ENCODE results near the gene ATP6AP1.

The ATP6AP1 gene

DNA sequence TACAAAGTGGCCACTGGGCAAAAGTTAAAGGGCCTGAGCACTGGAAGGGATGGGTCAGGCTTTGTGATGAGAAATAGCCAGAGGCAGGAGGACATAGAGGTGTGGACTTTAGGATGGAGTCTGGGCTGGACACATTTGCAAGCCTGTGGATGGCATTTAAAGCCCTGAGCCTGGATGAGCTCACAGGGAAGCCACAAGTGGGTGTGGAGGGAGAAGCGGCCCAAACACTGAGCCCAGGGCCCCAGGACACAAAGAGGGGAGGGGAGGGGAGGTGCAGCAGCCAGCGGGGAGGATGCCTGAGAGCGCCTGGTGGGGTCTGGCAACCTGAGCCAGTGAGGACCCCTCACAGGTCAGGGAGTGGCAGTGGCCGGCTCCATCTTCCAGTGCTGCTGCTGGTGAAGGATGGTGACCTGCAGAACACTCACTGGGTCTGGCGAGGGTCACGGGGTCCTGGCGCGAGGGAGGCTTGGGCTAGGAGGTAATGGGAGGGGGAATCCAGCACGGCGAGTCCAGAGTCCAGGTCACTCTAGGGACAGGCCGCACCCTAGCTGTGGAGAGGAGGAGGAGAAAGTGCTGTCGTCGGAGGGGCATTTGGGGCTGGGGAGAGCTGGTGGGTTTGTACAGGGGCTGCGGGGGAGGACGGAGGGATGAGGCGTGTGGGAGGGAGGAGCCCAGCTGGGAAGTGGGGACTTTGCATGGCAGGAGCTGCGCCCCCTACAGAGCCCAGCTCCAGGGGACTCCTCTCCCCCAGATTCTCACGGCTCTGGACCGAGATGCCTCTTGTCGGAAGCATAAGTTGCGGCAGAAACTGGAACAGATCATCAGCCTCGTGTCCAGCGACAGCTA is 43.6 kb downstream of the ATP6AP1 start:
- no peak for DNase-seq (ENCODE audit: low spot score)

DNA sequence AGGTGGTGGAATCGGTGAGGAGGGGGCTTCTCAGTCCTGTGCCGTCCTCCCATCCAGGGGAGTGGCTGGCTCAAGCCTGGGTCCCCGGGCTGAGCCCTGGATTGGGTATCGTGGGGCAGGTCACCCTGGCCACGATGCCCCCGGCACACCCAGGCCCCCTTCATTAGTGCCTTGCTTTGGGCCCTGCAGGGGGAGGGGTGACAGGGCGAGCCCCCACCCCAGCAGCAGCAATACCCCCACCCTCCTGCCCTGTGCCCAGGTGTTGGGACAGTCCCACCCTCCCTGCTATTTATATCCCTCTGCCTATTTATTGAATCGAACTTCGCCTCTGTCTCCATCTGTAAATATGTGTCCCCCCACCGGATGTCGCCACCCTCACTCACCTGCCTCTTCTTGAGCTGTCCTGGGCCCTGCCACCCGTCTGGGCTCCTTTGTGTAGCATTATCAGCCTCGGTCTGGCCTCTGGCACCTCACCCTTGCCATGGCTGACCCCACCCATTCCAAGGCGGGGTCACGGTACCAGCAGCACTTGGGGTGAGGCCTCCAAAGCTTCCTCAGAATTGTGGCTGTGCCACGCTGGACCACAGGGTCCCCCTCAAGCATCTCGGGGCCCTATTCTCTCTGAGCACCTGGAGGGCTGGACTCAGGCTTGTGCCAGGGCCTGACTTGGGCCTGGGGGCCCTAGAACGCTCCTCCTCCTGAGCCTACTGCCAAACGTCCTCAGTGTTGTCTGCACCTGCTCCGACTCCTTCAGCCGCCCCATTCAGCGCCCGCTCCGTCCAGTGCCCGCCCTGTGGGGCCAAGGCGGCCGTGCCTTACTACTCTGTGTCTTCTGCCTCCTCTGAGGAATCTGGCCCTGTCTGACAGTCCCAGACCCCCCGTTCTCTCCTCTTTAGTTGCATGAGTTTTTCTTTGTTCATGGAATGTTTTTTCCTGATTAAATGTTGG is 44.5 kb downstream of the ATP6AP1 start:
- peak; percentile 70 for DNase-seq (ENCODE audit: low spot score)

DNA sequence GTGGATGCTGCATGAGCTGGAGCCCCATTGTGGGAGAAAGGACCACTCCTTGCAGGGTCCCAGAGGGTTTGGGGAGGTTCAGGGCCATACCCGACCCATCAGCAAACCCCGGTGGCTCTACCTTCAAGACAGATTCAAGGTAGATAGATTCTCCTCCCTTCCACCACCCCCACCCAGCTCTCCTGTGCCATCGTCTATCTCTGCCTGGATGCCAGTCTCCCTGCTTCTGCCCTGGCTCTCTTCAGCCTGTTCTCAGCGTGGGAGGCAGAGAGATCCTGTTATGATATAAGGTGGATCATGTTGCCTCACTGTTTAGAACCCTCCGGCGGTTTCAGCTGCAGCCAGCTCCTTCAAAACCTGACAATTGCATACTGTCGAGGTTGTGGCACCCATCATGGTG is 45.2 kb downstream of the ATP6AP1 start:
- no peak for DNase-seq (ENCODE audit: low spot score)

DNA sequence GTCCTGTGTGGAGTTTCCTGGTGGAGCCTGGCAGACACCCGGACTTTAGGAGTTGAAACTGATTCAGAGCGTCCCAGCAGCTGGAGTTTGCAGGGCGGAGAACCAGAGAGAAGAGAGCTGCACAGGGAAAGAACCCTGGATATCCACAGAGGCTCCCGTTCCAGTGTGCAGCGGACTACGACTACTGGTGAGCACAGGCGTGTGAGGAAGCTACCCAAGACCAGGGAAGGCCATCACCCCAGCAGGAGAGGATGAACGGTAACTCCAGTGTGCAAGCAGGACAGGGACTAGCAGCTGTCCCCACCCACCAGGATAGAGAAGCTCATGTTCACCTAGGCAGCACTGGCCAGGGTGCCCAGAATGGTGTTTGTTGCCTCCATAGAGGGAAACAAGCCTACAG is 48.3 kb downstream of the ATP6AP1 start:
- no peak for DNase-seq (ENCODE audit: low spot score)

DNA sequence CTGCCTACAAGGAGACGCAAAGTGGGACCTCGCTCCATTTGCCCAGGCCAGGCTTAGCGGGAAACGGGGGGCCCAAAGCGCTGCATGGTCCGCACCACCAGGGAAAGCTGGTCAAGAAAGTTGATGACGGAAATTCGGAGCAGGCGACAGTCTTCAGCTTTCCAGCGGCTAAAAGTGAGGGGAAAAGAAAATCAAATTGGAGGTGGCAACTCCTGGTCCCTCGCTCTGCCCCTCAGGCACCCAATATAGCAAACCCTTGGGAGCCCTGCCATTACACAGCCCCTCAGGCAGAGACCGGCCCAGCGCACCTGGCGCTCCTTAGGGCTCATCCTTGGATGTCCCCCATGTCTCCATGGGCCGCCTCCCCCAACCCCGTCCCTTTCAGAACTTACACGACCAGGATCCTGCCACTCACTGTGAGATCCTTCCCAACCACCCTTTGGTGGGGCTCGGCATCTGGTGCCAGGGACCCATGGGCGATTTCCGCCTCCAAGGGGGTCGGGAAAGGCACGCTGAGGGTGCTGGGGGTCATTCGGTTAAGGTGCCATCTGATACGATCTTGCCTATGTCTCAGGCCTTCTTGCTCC is 49.5 kb downstream of the ATP6AP1 start:
- no peak for DNase-seq (ENCODE audit: low spot score)

DNA sequence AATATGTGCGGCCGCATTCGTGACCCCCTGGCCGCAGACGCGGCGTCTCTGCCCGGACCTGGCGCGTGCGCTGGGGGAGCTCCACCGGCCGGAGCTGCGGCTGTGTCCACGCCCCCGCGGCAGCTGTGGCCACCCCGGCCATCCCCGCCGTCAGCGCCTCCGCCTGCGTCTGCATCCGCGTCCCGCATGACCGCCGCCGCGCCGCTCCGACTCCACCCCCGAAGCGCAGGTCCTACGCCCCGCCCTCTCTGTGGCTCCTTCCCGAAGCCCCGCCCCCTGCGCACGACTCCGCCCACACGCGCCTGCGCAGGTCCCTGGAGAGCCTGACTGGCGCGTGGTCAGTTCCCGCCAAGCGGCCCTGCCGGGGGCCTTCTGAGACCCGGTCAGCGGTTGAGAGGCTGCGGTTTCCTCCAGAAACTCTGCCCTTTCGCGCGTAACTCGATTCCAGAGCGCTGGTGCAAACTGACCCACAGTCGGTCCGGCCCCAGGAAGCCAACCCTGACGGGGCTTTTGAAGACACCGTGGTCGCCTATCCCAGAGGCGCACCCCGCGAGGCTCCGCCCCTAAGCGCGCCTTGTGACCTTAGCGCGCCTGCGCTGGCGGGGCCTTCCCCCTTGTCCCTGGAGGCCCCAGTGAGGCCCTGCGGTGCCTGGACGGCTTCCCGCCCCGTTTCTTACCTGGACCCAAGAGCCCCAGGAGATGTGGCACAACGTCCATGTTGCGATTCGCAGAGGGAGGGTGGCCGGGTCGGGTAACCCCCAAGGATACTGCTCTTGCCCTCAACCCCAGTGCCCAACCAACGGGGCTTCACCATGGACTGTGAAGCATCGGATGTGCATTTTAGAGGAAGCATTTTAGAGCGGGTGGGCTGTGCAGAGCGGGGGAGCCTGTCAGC is 50.5 kb downstream of the ATP6AP1 start, which contains the start of gene LAGE3:
TSS of gene LAGE3 (minus strand) at position 554 of the 895 bp plus-strand sequence. CDS start at position 188, 366 bp downstream.
- peak; percentile 92 for DNase-seq (ENCODE audit: low spot score)

DNA sequence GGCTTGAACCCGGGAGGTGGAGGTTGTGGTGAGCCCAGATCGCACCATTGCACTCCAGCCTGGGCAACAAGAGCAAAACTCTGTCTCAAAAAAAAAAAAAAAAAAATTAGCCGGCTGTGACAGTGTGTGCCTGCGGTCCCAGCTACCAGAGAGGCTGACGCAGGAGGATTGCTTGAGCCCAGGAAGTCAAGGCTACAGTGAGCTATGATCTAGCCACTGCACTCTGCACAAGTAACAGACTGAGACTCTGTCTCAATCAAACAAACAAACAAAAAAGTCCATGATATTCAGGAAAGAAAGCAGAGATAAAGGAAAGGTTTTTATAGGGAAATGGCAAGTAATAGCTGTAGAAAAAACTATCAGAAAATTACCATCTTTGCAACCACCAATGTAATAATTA is 52.7 kb downstream of the ATP6AP1 start:
- DNase-seq (ENCODE audit: low spot score), result no peak

DNA sequence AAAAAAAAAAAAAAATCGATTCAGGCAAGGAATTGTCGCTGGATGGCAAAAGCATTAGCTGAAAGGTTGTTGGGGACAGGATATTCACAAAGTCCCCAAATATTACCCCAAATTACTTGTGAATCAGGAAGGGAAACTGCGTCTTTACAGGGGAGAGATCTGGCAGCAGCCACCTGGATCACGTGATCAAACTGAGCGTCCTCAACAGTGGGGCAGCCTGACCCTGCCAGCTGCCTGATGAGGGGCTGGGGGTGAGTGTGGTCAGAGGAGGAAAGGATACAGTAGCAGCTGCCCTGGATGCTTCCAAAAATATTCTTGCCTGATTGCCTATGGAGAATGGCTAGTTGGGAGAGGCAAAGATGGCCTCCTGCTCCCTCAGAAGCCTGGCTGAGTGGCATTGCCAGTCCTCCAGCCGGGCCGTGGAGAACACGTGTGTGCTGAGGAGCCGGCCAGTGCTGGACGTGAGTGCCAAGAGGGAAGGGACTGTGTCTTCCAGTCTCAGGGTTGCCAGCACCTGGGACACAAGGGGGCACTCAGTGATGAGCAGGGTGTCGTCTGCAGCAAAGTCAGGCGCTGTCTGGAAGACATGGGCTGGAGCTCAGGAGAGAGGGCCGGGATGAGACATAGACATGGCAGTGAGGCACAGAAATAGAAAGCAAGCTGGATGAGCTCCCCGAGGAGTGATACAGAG is 53.6 kb downstream of the ATP6AP1 start:
- no peak for DNase-seq (ENCODE audit: low spot score)

DNA sequence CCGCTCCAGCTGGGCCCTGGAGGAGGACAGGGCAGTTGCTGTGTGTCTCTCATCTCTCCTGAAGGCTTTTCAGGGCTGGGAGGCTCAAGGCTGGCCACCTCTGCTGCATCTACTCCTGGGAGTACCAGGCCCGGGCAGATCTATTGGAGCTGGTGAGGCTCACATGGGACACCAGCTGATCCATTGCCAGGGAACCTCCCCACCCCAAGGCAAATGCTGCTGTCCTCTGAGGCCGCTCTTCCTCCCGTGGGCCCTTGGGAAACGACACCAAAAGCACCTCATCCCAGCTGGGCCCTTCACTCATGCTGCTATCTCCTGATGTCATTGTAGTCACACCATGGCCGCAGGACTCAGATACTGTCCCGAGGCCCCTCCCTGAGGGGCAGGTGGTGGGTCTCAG is 54.3 kb downstream of the ATP6AP1 start:
- DNase-seq (ENCODE audit: low spot score), result no peak

DNA sequence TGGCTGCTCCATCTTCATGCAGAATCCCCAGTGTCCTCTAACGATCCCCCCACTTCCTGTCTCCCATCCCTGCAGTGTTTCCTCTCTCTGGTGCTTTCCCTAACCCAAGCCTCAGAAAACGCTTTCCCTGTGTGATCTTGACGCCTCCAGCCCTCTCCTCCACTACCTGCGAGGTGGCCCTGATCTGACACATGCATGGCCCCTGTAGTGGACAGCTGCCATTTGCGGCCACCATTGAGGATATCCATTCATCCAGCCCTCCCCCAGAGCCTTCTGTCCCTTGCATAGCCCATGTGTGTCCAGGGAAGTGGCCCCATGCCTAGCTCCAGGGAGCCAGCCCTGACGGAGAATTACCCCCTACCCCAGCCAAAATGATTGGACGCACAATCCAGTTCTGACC is 54.8 kb downstream of the ATP6AP1 start:
- DNase-seq (ENCODE audit: low spot score), result no peak

DNA sequence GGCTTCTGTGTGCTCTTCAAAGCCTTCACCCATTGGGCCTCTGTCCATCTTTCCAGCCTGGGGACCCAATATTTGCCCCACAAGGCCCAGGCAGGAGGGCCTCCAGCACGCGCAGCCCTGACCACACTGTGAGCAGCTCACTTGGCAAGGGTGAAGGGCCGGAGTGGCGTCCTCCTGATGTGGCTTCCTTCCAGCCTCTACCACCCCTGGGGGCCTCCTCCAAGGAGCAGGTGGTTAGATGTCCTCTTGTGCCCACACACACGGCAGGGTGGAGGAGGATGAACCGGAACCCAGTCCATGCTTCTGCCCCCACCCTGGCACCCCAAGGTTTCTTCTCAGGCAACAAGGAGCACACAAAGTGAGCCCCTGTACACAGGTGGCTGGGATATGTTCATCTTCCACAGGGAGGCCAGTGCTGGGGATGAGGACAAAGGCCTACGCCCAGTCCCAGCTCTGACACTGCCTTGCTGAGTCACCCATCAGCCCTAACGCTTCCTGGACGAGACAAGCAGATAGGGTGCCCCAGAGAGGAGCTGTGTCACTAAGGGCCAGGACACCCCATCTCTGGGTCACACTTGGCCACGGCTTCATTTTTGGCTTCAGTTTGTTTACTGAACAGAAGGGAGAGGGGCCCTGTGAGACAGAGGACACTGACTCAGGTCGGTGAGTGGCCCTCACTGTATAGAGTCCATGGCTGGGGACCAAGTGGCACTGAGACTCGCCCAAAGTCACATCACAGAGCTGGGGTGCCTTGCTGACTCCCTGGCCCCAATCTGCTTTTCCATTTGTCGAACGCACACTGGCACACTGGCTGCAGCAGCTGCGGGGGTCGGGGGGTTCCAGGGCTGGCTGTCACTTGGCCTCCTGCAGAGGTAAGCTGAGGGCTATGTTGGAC is 56.0 kb downstream of the ATP6AP1 start:
- peak; percentile 84 for DNase-seq (ENCODE audit: low spot score)

DNA sequence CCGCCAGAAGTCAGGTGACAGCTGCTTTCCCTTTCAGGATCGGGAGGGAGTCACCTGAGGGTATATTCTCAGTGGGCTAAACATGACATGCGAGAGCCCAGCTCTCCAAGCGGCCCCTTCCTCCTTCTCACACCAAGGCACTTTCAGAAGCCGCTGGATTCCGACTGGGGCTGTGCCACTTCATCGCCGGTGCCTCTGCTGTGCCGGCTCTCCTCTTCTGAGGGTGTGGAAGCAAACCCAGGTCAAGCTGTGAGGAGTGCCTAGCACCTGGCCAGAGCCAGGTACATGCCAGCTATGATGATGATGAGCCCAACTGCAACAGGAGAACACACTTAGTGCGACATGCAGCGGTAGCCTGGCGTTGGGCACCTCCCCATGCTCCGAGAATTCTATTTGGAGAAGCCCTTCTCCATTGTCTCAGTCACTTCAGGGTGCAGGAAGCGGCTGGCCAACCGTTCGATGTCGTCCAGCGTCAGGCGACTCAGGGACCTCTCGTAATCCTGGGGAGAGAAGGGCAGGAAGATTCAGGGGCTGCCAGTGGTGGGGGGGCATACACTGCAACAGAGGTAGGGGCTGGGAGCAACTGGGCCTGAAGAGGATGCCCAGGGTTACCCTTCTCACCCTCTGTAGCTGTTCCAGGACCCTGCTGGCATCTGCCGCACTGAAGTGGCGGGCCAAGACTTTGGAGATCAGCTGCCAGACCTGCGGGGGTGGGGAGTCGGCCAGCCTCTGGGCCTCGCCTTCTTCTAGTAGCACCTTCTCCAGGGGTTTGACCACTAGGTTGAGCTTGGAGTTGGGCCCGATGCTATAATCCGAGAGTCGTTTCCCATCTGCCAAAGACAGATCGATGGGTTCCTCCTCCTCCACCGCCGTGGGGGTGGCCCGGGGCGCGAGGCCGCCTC is 56.9 kb downstream of the ATP6AP1 start:
- DNase-seq (ENCODE audit: low spot score), result no peak

DNA sequence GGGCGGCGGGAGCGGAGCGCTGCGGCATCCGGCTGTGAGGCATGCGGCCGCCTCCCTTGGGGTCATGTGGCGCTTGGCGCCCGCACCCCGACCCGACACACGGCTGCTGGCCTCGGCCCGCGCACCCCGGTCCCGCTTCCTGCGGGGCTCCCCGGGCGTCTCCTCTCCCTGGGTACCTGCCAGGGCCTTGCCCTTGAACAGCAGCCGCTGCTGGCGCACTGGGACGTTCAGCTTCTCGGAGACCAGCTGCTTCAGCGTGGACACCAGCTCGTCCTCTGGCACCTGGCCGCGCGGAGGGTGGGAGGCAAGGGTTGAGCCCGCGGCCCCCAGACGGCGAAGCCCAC is 57.5 kb downstream of the ATP6AP1 start:
- DNase-seq (ENCODE audit: low spot score), result peak; percentile 41
